GM19452 (cell line): ENCODE data around the gene SPTLC2.
A peak's percentile ranks its signal among the peaks of the same experiment; 100 is the strongest.

Experiments
- ATAC-seq: cut with Tn5 transposase; IDR thresholded peaks from one replicate; pipeline ENCODE4 v1.9.1; 2021; ENCODE audit not compliant: unreplicated experiment

The SPTLC2 gene

DNA sequence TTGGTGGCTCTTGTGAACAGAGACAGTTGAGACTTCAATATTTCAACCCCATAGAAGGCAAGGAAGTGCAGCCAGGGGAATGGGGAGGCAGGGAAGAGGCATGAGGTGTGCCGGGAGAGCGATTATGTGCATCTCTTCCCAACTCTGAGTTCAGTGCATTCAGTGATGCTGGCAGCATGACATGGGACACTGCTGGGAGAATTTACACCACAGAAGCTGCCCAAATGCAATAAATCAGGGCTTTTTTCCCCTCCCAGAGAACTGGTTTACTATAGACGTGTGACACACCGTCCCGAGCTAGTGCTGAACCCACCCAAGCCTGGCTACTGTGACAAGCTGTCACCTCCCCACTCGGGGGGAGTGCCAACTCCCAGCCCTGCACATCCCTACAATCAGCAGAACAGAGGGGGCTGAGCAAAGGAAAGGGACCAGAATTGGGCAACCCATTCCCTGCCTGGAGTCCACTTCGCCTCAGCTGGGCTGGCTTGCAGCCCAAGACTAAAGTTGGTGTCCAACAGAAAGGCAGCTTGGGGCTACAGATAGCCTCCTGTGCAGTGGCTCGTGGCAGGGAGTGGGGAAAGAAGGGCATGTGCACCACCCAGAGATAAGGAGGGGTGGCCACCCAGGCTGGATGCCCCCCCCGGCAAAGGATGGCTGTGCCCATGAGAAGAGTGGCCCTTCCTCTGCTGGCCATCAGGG is 141.8 kb downstream of the SPTLC2 start:
- ATAC-seq: no peak

DNA sequence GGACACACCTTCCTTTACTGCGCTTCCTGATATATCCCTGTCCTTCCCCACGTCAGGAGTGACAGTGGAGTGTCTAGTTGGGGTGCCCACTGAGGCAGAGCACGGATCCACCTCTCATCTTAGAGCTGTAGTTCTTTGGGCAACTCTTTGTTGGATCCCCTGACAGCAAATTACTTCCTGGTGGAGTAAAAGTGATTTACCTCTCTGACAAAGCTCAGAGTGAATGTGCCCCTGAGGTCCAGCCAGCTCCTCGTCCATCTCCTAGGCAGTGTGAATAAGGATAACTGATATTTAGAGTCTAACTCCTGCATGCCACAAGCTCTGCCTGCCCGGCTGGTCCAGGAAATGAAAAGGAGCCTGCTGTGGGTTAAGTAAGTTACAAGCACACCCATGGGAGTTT is 142.5 kb downstream of the SPTLC2 start:
- ATAC-seq: no peak

DNA sequence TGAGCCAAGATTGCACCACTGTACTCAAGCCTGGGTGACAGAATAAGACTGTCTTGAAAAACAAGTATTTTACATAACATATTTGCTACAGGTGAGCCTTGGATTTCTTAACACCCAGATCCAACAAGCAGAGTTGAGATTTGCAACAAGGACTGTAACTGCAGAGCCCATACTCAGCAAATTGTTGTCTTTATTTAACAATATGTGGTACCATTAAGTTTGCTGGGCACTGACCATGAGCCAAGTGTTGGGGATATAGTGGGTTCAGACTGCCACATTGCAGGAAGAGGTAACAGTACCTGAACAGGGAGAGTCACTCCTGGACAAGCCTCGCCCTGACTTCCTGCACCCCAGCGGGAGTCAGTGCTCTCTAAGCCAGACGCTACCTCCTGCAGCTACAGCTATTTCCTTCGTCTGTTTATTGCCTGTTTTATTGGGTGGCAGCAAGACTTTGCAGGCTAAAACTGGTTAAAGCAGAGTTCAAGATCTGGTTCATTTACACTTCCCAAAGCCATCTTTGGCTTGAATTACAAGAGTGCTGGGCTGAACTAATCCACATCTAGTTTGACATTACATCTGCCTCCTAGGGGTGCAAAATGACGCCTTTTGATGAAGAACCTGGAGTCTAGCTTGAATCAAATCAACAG is 146.1 kb downstream of the SPTLC2 start:
- no peak for ATAC-seq

DNA sequence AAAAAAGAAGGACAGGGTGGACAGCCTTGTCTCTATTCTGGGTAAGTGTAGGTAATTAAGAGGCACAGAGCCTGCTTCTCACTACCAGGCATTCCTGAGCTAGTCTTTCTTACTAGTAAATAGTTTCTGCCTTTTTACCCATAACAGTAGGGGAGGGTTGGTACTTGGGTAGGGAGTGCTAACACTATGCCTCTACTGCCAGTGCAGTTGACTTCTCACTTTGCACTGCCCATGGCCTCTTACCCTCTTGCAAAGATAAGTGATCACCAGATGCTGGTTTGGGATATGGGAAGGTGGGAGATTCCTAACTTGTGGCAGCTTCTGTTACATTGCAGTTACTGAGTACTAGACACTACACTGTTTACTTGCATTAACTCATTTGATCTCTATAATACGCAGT is 146.9 kb downstream of the SPTLC2 start:
- ATAC-seq: no peak

DNA sequence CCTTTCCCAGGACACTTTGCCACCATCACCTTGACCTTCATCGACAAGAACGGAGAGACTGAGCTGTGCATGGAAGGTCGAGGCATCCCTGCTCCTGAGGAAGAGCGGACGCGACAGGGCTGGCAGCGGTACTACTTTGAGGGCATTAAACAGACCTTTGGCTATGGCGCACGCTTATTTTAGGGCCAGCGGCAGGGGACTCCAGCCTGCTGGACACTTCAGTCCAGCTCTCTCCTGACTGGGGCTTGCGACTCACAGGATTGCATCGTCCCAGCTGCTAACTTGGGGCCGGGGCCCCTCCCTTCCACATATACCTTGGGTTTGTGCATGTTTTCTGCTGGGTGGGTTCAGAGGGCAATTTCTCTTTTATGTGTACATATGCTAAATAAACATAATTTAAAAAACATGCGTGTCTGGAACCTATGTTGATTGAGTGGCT is 147.4 kb downstream of the SPTLC2 start:
- no peak for ATAC-seq

DNA sequence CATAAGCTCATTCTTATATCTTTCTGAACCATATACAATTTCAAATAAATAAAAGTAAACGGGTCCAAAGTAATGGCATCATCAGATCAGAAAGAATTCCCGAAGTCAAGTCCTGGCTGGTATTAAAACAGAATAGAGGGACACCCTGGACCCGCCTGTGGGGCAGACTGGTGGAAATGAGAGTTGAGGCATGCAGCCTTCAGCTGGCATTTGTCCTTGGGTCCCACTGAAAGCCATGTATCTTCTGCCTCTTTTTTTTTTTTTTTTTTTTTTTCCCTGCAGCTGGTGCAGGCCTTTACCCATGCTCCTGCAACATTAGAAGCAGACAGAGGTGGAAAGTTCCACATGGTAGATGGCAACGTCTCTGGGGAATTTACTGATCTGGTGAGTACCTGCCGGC is 148.6 kb downstream of the SPTLC2 start:
- no peak for ATAC-seq

DNA sequence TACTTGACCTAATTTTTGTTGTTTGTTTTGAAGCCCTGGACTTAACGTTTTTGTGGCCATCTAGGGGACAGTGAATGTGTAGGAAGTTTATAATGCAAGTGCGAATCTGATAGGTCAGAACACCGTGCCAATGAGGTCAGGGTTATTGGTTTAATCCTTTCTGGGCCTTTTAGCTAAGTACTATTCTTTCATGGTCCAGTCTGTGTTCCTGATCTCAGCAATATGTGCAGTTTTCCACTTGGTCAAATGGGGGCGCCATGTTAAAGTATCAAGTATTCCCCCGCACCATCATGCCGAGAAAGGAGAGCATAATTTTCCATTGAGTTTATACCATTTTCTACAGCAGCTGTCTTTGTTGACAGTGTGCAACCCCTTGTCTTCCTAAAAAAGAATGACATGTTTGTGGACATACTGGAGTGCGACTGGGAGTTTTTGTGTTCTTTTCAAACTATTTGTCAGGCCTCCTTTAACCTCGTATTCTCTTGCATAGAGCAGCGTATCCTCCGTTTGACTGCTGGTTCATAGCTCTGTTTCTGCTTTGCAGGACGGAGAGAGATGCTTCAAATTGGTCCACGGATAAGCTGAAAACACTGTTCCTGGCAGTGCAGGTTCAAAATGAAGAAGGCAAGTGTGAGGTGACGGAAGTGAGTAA is 157.2 kb downstream of the SPTLC2 start:
- ATAC-seq: no peak

DNA sequence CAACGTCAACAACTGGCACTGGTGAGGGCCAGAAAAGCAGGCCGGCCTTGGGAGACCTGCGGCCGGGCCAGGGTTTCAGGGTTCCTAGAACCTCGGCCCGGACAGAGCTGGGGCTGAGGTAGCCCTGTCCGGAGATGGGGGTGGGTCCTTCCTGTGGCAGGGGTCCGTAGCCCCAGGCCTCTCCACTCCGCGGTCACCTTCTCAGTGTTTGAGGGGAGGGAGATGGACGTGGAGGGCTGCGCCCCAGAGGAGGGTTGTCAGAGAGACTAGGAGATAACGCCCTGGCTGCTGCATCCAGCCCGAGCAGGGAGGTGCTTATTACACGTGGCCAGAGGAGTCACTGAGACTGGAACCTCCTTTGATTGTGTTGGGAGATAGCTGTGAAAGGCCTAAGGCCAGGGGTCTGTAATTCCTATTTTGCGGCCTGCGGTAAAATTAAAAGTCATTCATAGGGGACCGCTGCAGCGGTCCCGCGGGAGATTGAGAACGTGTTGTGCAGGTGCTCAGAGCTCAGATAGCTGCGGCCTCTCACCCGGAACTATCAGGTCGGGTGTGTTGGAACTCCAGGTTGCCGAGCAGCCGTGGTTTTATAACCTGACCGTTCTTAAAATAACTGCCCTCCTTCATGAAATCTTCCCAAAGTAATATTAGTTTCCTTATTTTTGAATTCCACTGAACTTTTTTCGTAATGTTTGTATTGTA is 158.0 kb downstream of the SPTLC2 start:
- ATAC-seq: peak; percentile 19

DNA sequence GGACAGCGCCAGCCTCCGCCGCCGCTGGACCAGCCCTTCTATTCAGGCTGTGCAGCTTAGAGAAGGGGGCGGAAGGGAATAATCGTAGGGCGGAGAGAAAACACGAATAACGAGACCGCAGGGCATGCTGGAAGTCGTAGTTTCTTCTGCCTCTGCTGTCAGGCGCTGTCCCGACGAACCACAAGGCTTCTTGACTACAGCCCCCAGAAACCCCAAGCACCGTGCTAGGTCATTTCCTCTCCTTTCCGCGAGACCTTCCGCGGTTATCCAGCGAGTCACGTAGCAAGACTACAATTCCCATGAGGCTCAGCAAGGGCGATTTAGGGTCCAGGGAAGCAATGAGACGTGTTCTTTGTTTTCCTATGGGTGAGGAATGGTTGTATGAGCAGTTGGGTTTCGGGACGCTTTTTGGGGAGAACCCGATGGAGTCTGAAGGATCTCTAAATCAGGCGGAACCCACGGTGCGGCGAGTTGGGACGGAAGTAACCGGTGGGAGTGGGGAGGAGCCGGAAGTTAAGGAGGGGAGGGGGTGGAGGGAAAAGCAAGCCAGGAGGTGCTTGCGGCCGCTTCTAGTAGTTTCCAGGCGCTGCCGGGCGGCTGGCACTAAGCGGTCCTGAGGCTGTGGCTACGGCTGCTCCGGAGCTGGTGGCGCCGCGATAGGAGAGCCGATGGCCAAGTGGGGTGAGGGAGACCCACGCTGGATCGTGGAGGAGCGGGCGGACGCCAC is 158.8 kb downstream of the SPTLC2 start, which contains the start of the genes AHSA1 and VIPAS39:
AHSA1 (plus strand) TSS at position 572 of the 727 bp plus-strand sequence; CDS start at position 669, 97 bp downstream.
VIPAS39 (minus strand) TSS at position 80 of the 727 bp plus-strand sequence. CDS start 3,499 bp downstream, outside the sequence.
- peak; percentile 93 for ATAC-seq

DNA sequence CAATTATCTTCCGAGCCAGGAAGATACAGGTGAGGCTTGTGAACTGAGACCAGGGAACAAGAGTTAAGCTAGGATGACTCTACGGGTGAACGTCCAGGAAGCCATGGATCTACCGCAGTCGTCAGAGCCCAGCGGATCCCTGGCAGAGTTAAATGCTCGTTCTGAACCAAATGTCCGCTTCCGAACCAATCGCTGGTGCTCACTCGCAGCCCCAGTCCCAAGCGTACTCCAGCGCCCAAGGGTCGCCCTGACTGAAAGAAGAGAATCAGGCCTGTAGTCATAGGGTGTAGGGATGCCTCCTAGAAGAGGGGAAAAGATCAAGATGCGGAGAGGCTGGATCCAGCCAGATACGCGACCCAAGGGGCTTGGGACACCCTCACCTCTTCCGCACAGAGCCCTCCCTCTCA is 159.3 kb downstream of the SPTLC2 start:
- ATAC-seq: peak; percentile 11
